LNCAP (cell line): Measurements from ENCODE around the gene TENM4.

Experiments
- CTCF ChIP-seq: fragments of 450-650 bp; IDR thresholded peaks from 2 replicates; pipeline ENCODE4 v1.5.1; 2017; ENCODE audit warnings: mild to moderate bottlenecking

TENM4 gene

GRCh38 chr11:79060081-79060953, 380.5 kb downstream of the TENM4 start:
- no peak for TF ChIP-seq CTCF

GRCh38 chr11:79059141-79059540, 381.7 kb downstream of the TENM4 start:
- TF ChIP-seq CTCF = no peak

GRCh38 chr11:79055856-79056631, 384.8 kb downstream of the TENM4 start:
- no peak for TF ChIP-seq CTCF

GRCh38 chr11:79054636-79055035, 386.2 kb downstream of the TENM4 start:
- TF ChIP-seq CTCF = no peak

GRCh38 chr11:79052544-79052943, 388.3 kb downstream of the TENM4 start:
- peak; percentile 39 for TF ChIP-seq CTCF

- no peak for TF ChIP-seq CTCF
Observed at GRCh38 chr11:79050786-79051185, 390.0 kb downstream of the TENM4 start.

- TF ChIP-seq CTCF = no peak
Observed at GRCh38 chr11:79049741-79050179, 391.1 kb downstream of the TENM4 start.
